ENCODE data around the gene CD99L2.

- TF ChIP-seq POLR2A (IDR thresholded peaks at IDR 0.05) (no peak), POLR2AphosphoS5 (IDR thresholded peaks at IDR 0.05) (no peak)
Measured at GRCh38 chrX:150841456-150842197, 56.8 kb downstream of the CD99L2 start.

Measured in spleen (tissue), 3 donors.